Uterus (tissue), 4 donors: Measurements from ENCODE around the gene ZC3H12D. TPM values are rescaled to one million over a fixed set of nuclear protein-coding genes. Genes with fewer than 3 reads are reported as not detected.

ENCODE experiments used
- DNase-seq, 2 donors: peaks; one replicate each; pipeline ENCODE4 v3.0.0-alpha.2; 2019 to 2020
- H3K27ac ChIP-seq, 2 donors: fragments of 200-600 bp; sonication (generic); 1 replicate in 1 of 2; 2 replicates in 1 of 2; pipeline ENCODE4 v1.5.1; 2016 to 2018
- H3K27me3 ChIP-seq, 2 donors: fragments of 200-600 bp; sonication (generic); one replicate each; pipeline ENCODE4 v1.5.1; 2018 to 2019; ENCODE audit warnings: control low read depth in 1 of 2
- H3K36me3 ChIP-seq, 2 donors: fragments of 200-600 bp; sonication (generic); one replicate each; pipeline ENCODE4 v1.5.1; 2019; ENCODE audit warnings: control low read depth in 1 of 2
- H3K4me1 ChIP-seq, 2 donors: fragments of 200-600 bp; sonication (generic); one replicate each; pipeline ENCODE4 v1.5.1; 2018 to 2019; ENCODE audit warnings: control low read depth in 1 of 2
- H3K4me3 ChIP-seq, 2 donors: fragments of 200-600 bp; sonication (generic); 1 replicate in 1 of 2; 2 replicates in 1 of 2; pipeline ENCODE4 v1.5.1; 2018 to 2019; ENCODE audit warnings: mild to moderate bottlenecking in 1 of 2
- H3K9me3 ChIP-seq, 2 donors: fragments of 200-600 bp; sonication (generic); one replicate each; pipeline ENCODE4 v1.5.1; 2019; ENCODE audit warnings: control low read depth in 1 of 2
- POLR2A ChIP-seq, 2 donors: fragments of 450-650 bp; IDR thresholded peaks; one replicate each; pipeline ENCODE4 v1.6.1; 2016; ENCODE audit warnings: antibody characterized with exemption in 2 of 2, mild to moderate bottlenecking in 1 of 2, moderate library complexity in 1 of 2
- intact Hi-C: fragments of 100-400 bp; cut with DNase I; formaldehyde crosslinking; loops from one replicate; pipeline ENCODE4 v1.15.1; 2023; ENCODE audit warnings: low total_unique reads
- total RNA-seq, 4 donors: library from RNA; depleted of rRNA in 3 of 4; stranded (reverse); fragments of >200 nt in 3 of 4; gene quantifications; one replicate each; pipeline versions ENCODE4 v1.1.0 to v1.2.4, GENCODE V29; 2014 to 2023
- TF ChIP-seq, protein P1 (sequence below), 4 experiments: fragments of 200-600 bp in 2 of 4; fragments of 450-650 bp in 2 of 4; sonication (generic) in 2 of 4; IDR thresholded peaks; one replicate each; pipeline ENCODE4 v1.5.1; 2016 to 2019; ENCODE audit warnings: antibody characterized with exemption in 4 of 4, mild to moderate bottlenecking in 2 of 4, moderate library complexity in 1 of 4
- donor health status: DM: yes; HTN: yes; CAD: no.

The ZC3H12D gene
- total RNA-seq, 4 donors from 2014 or later, result 0.26 to 1.7 (median 0.40) TPM; not detected in 1

DNA sequence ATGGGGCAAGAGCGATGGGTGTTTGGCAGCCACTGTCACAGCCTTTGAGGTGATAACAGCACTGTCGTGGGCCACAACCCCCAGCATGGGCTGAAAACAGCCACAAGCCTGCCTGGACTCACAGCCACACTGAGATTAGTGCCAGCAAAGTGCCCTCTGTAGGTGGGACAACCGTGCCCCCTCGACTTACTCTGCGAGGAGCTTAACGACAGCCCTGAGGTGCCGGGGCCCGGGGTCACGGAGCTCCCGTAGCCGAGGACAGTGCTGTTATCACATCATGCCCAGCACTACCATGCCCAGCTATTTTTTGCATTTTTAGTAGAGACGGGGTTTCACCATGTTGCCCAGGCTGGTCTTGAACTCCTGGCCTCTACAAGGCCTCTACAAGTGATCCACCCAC lies 48.2 kb downstream of the ZC3H12D start:
- Histone ChIP-seq H3K36me3 (no peaks in the 10 kb centered on the region), H3K27me3 (no peaks in the 10 kb centered on the region), H3K9me3 (no peaks in the 10 kb centered on the region), H3K27ac (no peak overlapping the region), H3K4me1 (peaks cover 0 to 3% of the 10 kb centered on the region in 2 donors), H3K4me3 (no peak overlapping the region)
- no peak for DNase-seq
- intact Hi-C loops, result no loop called here
- TF ChIP-seq, protein P1, sequence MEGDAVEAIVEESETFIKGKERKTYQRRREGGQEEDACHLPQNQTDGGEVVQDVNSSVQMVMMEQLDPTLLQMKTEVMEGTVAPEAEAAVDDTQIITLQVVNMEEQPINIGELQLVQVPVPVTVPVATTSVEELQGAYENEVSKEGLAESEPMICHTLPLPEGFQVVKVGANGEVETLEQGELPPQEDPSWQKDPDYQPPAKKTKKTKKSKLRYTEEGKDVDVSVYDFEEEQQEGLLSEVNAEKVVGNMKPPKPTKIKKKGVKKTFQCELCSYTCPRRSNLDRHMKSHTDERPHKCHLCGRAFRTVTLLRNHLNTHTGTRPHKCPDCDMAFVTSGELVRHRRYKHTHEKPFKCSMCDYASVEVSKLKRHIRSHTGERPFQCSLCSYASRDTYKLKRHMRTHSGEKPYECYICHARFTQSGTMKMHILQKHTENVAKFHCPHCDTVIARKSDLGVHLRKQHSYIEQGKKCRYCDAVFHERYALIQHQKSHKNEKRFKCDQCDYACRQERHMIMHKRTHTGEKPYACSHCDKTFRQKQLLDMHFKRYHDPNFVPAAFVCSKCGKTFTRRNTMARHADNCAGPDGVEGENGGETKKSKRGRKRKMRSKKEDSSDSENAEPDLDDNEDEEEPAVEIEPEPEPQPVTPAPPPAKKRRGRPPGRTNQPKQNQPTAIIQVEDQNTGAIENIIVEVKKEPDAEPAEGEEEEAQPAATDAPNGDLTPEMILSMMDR (IDR thresholded peaks at IDR 0.05), result no peak
- TF ChIP-seq POLR2A (IDR thresholded peaks at IDR 0.05), result no peak

DNA sequence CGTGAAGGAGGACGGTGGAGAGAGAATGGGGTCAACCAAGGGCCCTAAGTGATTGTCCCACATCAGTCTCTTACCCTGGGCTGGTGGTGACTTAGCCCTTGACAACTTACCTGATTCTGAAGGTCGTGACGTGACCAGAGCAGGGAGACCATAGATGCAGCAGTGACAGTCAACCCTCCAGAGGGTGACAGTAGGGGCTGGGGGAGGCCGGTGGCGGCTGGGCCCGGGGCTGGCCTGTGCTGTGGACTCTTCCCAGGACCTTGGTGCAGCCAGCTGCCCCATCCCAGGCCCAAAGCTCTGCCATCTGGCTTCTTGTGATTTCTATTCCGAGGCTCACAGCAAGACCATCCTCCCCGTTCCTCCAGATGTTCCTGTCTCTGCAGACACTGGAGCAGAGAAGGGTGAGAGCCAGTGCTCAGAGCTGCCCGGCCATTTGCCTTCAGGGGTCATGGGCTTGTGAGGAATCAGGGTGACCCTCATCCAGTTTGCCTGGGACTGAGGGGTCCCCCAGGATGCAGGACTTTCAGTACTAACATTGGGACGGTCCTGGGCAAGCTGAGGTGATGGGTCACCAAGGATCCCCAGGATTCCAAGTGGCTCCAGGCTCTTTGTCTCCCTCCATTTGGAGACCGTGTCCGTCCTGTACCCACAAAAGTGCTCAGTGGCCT lies 48.8 kb downstream of the ZC3H12D start:
- no peak overlapping the region for H3K27ac ChIP-seq
- no peak overlapping the region for H3K4me3 ChIP-seq
- H3K27me3 ChIP-seq, result no peaks in the 10 kb centered on the region
- DNase-seq, result no peak
- TF ChIP-seq POLR2A (IDR thresholded peaks at IDR 0.05), result no peak
- TF ChIP-seq, protein P1 (IDR thresholded peaks at IDR 0.05), result no peak
- no peaks in the 10 kb centered on the region for H3K9me3 ChIP-seq
- peaks cover 0 to 2% of the 10 kb centered on the region in 2 donors for H3K4me1 ChIP-seq
- intact Hi-C loops, result no loop called here
- H3K36me3 ChIP-seq, result no peaks in the 10 kb centered on the region

DNA sequence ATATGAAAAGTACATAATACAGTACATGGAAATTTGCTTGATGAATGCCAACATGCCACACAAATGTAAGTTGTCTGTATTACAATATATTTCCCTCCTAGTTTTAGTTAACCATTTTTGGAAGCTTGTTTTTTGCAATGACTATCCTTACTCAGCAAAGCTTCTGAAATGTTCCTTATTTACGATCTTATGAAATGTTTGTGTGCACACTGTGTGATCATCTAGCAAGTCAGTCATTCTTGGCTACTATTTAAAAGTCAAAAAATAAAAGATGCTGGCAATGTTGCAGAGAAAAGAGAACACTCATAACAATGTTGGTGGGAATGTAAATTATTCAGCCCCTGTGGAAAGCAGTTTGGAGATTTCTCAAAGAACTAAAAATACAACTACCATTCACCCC lies 50.9 kb downstream of the ZC3H12D start:
- H3K4me1 ChIP-seq, result no peaks in the 10 kb centered on the region
- H3K9me3 ChIP-seq, result no peaks in the 10 kb centered on the region
- H3K36me3 ChIP-seq, result no peaks in the 10 kb centered on the region
- H3K27ac ChIP-seq, result no peak overlapping the region
- no peaks in the 10 kb centered on the region for H3K27me3 ChIP-seq
- no peak overlapping the region for H3K4me3 ChIP-seq
- intact Hi-C loops, result no loop called here
- TF ChIP-seq POLR2A (IDR thresholded peaks at IDR 0.05), result no peak
- TF ChIP-seq, protein P1 (IDR thresholded peaks at IDR 0.05), result no peak
- DNase-seq, result no peak

DNA sequence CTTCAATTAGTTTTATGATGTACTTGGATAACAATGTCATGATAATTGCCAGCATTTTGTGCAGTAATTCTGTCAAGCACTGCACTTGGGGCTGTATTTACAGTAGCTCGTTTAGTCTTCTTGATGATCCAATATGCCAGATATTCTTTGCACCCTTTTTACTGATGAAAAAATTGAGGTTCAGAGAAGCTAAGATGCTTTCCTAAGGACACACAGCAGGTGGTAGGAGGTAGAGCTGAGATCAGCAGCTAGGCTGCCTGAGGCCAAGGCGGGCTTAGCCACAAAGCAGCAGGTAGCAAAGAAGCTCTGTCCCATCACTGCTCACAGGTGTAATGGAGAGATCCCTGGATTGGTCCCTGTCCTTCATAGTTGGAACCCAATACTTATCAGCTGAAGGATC lies 51.4 kb downstream of the ZC3H12D start:
- no peak for TF ChIP-seq POLR2A (IDR thresholded peaks at IDR 0.05)
- TF ChIP-seq, protein P1 (IDR thresholded peaks at IDR 0.05), result no peak
- intact Hi-C loops, result no loop called here
- no peak overlapping the region for H3K4me3 ChIP-seq
- no peak overlapping the region for H3K27ac ChIP-seq
- H3K36me3 ChIP-seq, result no peaks in the 10 kb centered on the region
- H3K27me3 ChIP-seq, result no peaks in the 10 kb centered on the region
- H3K9me3 ChIP-seq, result no peaks in the 10 kb centered on the region
- DNase-seq, result no peak
- no peaks in the 10 kb centered on the region for H3K4me1 ChIP-seq

DNA sequence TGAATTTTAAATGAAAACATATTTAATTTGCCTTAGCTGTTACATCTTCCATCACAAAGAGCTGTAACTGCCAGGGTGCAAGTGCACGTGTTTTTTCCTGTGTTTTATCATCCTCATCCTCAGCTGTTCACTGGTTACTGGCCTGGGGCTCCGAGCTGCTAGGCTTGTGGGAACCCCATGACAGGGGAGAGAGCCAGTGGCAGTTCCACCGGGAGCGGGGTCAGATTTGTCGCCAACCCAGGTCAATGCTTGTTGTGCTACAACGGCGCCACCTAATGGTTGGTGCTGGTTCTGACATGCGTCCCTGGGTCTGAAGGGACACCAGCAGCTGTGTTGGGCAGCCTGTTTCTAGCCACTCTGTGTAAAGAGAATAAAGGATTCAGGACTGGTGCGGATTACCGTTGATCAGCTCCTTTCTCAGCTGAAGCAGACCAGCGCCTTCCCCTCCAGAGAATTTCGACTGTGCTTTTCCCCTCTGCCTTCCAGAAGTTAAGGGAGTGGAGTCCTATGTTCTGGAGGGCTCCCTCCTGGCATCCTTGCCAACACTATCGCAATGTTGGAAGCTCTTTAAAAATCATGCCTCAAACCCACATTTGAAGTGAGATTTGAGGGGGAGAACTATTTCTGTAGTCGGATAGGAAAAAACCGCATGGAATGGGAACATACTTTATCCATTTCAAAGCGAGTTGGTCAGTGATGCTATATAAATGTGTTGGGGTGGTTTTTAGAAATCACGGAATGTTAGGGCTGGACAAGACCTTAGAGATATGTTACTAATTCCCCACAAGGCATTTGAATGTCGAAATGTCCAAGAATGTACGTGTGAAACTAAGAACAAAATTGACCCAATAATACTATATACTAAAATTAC lies 52.7 kb downstream of the ZC3H12D start:
- H3K36me3 ChIP-seq, result no peaks in the 10 kb centered on the region
- no peak overlapping the region for H3K4me3 ChIP-seq
- intact Hi-C loops, result no loop called here
- H3K4me1 ChIP-seq, result no peaks in the 10 kb centered on the region
- DNase-seq, result peak; percentile 89 to 90
- TF ChIP-seq POLR2A (IDR thresholded peaks at IDR 0.05), result peak in 1 of 2 donors; percentile 14
- TF ChIP-seq, protein P1 (IDR thresholded peaks at IDR 0.05), result peak; percentile 86 to 95 (median 92)
- no peaks in the 10 kb centered on the region for H3K27me3 ChIP-seq
- no peaks in the 10 kb centered on the region for H3K9me3 ChIP-seq
- H3K27ac ChIP-seq, result peak overlapping the region; percentile 39 to 66
